PC-9 (cell line): ENCODE results near the gene UBE2E2.

Experiments used
- EZH2 ChIP-seq: fragments of 200-600 bp; sonication (generic); IDR thresholded peaks from 2 replicates; pipeline ENCODE4 v1.8.0; 2017; ENCODE audit warnings: antibody characterized with exemption, low read depth
- TF ChIP-seq, protein P1 (sequence below): fragments of 200-600 bp; sonication (generic); conservative IDR thresholded peaks from 2 replicates; pipeline ENCODE4 v1.6.1; 2017; ENCODE audit warnings: mixed run types, antibody characterized with exemption, mild to moderate bottlenecking, moderate library complexity

DNA sequence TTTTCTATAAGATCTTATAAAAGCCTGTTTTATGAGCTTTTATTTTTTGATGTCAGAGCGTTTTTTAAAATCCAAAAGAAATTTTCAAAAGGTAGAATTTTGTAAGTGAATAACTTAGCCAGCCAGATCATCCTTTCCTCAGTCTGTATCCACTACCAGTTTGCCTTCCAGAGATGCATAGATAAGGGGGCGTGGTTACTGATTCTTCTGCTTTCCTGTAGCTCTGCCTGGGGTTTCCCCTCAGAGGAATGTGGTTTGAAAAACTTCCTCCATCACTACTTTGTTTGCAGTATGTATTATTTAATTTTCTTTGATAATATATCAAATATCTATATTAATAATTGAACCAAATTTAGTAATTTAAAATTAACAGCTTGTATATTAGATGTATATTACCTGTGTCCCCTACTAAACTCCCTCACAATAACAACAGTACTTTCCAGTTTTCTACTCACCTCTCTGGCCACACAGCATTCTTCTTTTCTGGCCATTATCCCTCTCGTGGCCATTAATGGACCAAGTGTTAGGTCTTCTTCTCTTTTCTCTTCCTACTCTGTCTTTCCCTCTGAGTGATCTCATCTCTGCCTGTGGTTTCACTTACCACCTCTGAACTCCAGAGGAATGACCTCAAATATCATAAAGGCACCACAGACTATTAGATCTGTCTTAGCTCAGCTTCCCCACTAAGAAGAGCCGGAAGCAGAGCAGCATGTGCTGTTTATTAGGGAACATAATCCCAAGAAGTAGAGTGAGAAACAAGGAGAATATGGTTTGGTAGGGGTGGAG lies 239.7 kb downstream of the UBE2E2 start:
- TF ChIP-seq, protein P1, sequence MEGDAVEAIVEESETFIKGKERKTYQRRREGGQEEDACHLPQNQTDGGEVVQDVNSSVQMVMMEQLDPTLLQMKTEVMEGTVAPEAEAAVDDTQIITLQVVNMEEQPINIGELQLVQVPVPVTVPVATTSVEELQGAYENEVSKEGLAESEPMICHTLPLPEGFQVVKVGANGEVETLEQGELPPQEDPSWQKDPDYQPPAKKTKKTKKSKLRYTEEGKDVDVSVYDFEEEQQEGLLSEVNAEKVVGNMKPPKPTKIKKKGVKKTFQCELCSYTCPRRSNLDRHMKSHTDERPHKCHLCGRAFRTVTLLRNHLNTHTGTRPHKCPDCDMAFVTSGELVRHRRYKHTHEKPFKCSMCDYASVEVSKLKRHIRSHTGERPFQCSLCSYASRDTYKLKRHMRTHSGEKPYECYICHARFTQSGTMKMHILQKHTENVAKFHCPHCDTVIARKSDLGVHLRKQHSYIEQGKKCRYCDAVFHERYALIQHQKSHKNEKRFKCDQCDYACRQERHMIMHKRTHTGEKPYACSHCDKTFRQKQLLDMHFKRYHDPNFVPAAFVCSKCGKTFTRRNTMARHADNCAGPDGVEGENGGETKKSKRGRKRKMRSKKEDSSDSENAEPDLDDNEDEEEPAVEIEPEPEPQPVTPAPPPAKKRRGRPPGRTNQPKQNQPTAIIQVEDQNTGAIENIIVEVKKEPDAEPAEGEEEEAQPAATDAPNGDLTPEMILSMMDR = no peak
- TF ChIP-seq EZH2 = no peak
